ENCODE results near the gene EXOC4.

Gene EXOC4

GRCh38 chr7:133975130-133975529 is 722.3 kb downstream of the EXOC4 start:
- Histone ChIP-seq H3K9ac (ENCODE audit: insufficient read length, low read depth) (no peak overlapping the region), H3K36me3 (ENCODE audit: insufficient read depth, insufficient read length, low read length) (no peaks in the 10 kb centered on the region), H3K4me1 (ENCODE audit: insufficient read depth, insufficient read length) (no peaks in the 10 kb centered on the region), H3K9me3 (ENCODE audit: insufficient read depth, low read length) (no peaks in the 10 kb centered on the region), H3K27me3 (ENCODE audit: insufficient read depth, insufficient read length) (no peaks in the 10 kb centered on the region), H3K4me3 (ENCODE audit: insufficient read length, low read depth) (no peak overlapping the region)
- TF ChIP-seq SUZ12 (IDR thresholded peaks at IDR 0.05; ENCODE audit: extremely low read depth, insufficient read depth, insufficient read length) (no peak), ZNF274 (IDR thresholded peaks at IDR 0.05; ENCODE audit: low read depth, low read length) (no peak), YY1 (IDR thresholded peaks at IDR 0.05; ENCODE audit: insufficient read depth, insufficient read length) (no peak)
- DNase-seq (ENCODE audit: low read depth, low spot score) = no peak

DNA sequence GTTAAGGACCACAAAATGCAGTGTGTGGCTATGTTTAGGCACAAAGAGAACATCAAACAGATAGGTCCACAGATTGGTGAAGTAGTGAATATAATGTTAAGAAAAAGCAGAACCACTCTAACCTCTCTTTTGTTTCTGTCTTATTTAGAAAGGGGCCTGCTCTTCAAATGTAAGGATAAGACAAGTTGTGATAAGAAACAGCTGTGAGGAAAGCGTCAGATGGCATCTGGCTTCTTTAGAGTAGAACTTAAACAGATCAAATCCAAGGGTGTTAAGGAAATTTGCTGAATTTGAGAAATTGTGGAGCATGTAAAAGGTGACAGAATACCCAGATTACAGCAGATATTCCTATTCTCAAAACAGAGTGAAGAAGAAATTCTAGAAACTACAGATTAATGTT is 723.3 kb downstream of the EXOC4 start:
- H3K27me3 ChIP-seq (ENCODE audit: insufficient read depth, insufficient read length) = no peaks in the 10 kb centered on the region
- H3K4me3 ChIP-seq (ENCODE audit: insufficient read length, low read depth) = no peak overlapping the region
- no peak overlapping the region for H3K9ac ChIP-seq (ENCODE audit: insufficient read length, low read depth)
- no peak for DNase-seq (ENCODE audit: low read depth, low spot score)
- no peaks in the 10 kb centered on the region for H3K9me3 ChIP-seq (ENCODE audit: insufficient read depth, low read length)
- H3K4me1 ChIP-seq (ENCODE audit: insufficient read depth, insufficient read length) = no peaks in the 10 kb centered on the region
- no peak for TF ChIP-seq SUZ12 (IDR thresholded peaks at IDR 0.05; ENCODE audit: extremely low read depth, insufficient read depth, insufficient read length)
- no peak for TF ChIP-seq ZNF274 (IDR thresholded peaks at IDR 0.05; ENCODE audit: low read depth, low read length)
- H3K36me3 ChIP-seq (ENCODE audit: insufficient read depth, insufficient read length, low read length) = no peaks in the 10 kb centered on the region

- DNase-seq (ENCODE audit: low read depth, low spot score) = no peak
- no peak overlapping the region for H3K9ac ChIP-seq (ENCODE audit: insufficient read length, low read depth)
- no peaks in the 10 kb centered on the region for H3K9me3 ChIP-seq (ENCODE audit: insufficient read depth, low read length)
- no peaks in the 10 kb centered on the region for H3K4me1 ChIP-seq (ENCODE audit: insufficient read depth, insufficient read length)
- no peaks in the 10 kb centered on the region for H3K27me3 ChIP-seq (ENCODE audit: insufficient read depth, insufficient read length)
- no peak for TF ChIP-seq ZNF274 (IDR thresholded peaks at IDR 0.05; ENCODE audit: low read depth, low read length)
- TF ChIP-seq SUZ12 (IDR thresholded peaks at IDR 0.05; ENCODE audit: extremely low read depth, insufficient read depth, insufficient read length) = no peak
- no peak for TF ChIP-seq YY1 (IDR thresholded peaks at IDR 0.05; ENCODE audit: insufficient read depth, insufficient read length)
- no peaks in the 10 kb centered on the region for H3K36me3 ChIP-seq (ENCODE audit: insufficient read depth, insufficient read length, low read length)
- no peak overlapping the region for H3K4me3 ChIP-seq (ENCODE audit: insufficient read length, low read depth)
These were observed 724.8 kb downstream of the EXOC4 start for GRCh38 chr7:133977409-133978274.

- no peaks in the 10 kb centered on the region for H3K27me3 ChIP-seq (ENCODE audit: insufficient read depth, insufficient read length)
- no peaks in the 10 kb centered on the region for H3K4me1 ChIP-seq (ENCODE audit: insufficient read depth, insufficient read length)
- H3K9me3 ChIP-seq (ENCODE audit: insufficient read depth, low read length) = no peaks in the 10 kb centered on the region
- no peak overlapping the region for H3K9ac ChIP-seq (ENCODE audit: insufficient read length, low read depth)
- no peaks in the 10 kb centered on the region for H3K36me3 ChIP-seq (ENCODE audit: insufficient read depth, insufficient read length, low read length)
- H3K4me3 ChIP-seq (ENCODE audit: insufficient read length, low read depth) = no peak overlapping the region
- DNase-seq (ENCODE audit: low read depth, low spot score) = no peak
- TF ChIP-seq SUZ12 (IDR thresholded peaks at IDR 0.05; ENCODE audit: extremely low read depth, insufficient read depth, insufficient read length) (no peak), ZNF274 (IDR thresholded peaks at IDR 0.05; ENCODE audit: low read depth, low read length) (no peak), YY1 (IDR thresholded peaks at IDR 0.05; ENCODE audit: insufficient read depth, insufficient read length) (no peak)
These were observed 725.8 kb downstream of the EXOC4 start for GRCh38 chr7:133978502-133979295.

DNA sequence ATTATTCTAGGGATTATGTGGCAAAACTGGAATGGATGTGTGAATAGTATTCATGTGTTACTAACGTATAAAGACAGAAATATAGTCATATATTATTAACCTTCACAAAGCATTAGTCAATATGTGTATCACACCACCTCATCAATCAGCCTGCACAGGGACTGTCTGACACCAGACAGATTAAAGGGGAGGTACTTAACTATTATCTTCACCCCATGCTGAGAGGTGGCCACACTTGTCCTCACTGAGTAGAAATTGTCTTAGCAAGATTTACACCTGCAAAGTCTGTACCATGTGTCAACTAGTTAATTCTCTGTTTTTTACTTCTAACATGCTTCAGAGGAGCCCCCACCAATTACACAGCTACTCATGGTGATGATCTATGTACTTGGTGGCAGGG is 727.9 kb downstream of the EXOC4 start:
- no peaks in the 10 kb centered on the region for H3K4me1 ChIP-seq (ENCODE audit: insufficient read depth, insufficient read length)
- H3K9ac ChIP-seq (ENCODE audit: insufficient read length, low read depth) = no peak overlapping the region
- TF ChIP-seq SUZ12 (IDR thresholded peaks at IDR 0.05; ENCODE audit: extremely low read depth, insufficient read depth, insufficient read length) = no peak
- no peak for TF ChIP-seq YY1 (IDR thresholded peaks at IDR 0.05; ENCODE audit: insufficient read depth, insufficient read length)
- TF ChIP-seq ZNF274 (IDR thresholded peaks at IDR 0.05; ENCODE audit: low read depth, low read length) = no peak
- no peak overlapping the region for H3K4me3 ChIP-seq (ENCODE audit: insufficient read length, low read depth)
- H3K27me3 ChIP-seq (ENCODE audit: insufficient read depth, insufficient read length) = no peaks in the 10 kb centered on the region
- H3K36me3 ChIP-seq (ENCODE audit: insufficient read depth, insufficient read length, low read length) = no peaks in the 10 kb centered on the region
- H3K9me3 ChIP-seq (ENCODE audit: insufficient read depth, low read length) = no peaks in the 10 kb centered on the region
- DNase-seq (ENCODE audit: low read depth, low spot score) = no peak

DNA sequence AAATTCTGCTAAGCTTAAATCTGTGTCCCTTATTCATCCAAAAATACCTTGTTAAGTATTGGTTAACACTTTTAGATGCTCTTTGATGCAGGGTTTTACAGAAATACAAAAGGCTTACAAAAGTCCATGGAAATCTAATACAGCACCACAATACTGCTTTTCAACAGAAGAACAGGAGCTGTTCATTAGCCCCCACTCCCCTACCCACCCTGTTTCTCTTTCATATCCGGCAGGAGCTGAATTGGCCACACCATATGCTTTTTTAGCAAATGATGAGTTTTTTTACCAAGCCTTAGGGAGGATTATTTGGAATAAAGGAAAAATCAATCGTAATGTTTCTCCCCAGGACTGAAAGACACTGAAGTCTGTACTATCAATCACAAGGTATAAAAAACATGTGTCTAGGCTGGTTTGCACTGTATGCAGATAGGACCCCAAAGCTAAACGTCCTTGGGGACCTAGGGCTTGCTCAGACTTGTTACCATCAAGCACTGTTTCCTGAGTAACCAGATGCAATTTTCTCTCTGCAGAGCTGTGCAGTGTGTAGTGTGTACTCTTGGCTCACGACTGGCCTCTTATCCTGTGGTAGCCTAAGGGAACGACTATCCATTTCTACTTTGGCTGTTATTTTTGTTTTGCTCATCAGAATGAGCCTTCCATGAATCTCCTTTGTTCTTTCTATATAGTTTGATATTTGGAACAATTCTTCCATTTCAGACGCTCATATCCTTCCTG is 731.0 kb downstream of the EXOC4 start:
- no peaks in the 10 kb centered on the region for H3K27me3 ChIP-seq (ENCODE audit: insufficient read depth, insufficient read length)
- H3K4me1 ChIP-seq (ENCODE audit: insufficient read depth, insufficient read length) = no peaks in the 10 kb centered on the region
- H3K36me3 ChIP-seq (ENCODE audit: insufficient read depth, insufficient read length, low read length) = no peaks in the 10 kb centered on the region
- no peak for DNase-seq (ENCODE audit: low read depth, low spot score)
- TF ChIP-seq YY1 (IDR thresholded peaks at IDR 0.05; ENCODE audit: insufficient read depth, insufficient read length) = no peak
- no peak for TF ChIP-seq SUZ12 (IDR thresholded peaks at IDR 0.05; ENCODE audit: extremely low read depth, insufficient read depth, insufficient read length)
- no peaks in the 10 kb centered on the region for H3K9me3 ChIP-seq (ENCODE audit: insufficient read depth, low read length)
- H3K4me3 ChIP-seq (ENCODE audit: insufficient read length, low read depth) = no peak overlapping the region
- no peak overlapping the region for H3K9ac ChIP-seq (ENCODE audit: insufficient read length, low read depth)

- Histone ChIP-seq H3K27me3 (ENCODE audit: insufficient read depth, insufficient read length) (no peaks in the 10 kb centered on the region), H3K36me3 (ENCODE audit: insufficient read depth, insufficient read length, low read length) (no peaks in the 10 kb centered on the region), H3K9ac (ENCODE audit: insufficient read length, low read depth) (no peak overlapping the region), H3K9me3 (ENCODE audit: insufficient read depth, low read length) (no peaks in the 10 kb centered on the region), H3K4me1 (ENCODE audit: insufficient read depth, insufficient read length) (no peaks in the 10 kb centered on the region), H3K4me3 (ENCODE audit: insufficient read length, low read depth) (no peak overlapping the region)
- no peak for DNase-seq (ENCODE audit: low read depth, low spot score)
- no peak for TF ChIP-seq YY1 (IDR thresholded peaks at IDR 0.05; ENCODE audit: insufficient read depth, insufficient read length)
These were observed 732.4 kb downstream of the EXOC4 start for GRCh38 chr7:133985300-133985699.

All from NT2/D1 (cell line).